HG03469 (cell line): ENCODE data around the gene NYAP2.

ENCODE experiments used
- ATAC-seq: cut with Tn5 transposase; IDR thresholded peaks from one replicate; pipeline ENCODE4 v1.9.1; 2021; ENCODE audit warnings: mild to moderate bottlenecking, moderate library complexity, moderate number of reproducible peaks; ENCODE audit not compliant: unreplicated experiment

Gene NYAP2

GRCh38 chr2:225614915-225615314, 215.4 kb downstream of the NYAP2 start:
- no peak for ATAC-seq

- no peak for ATAC-seq
Measured at GRCh38 chr2:225615514-225615913, 216.0 kb downstream of the NYAP2 start.

- ATAC-seq: no peak
Measured at GRCh38 chr2:225616372-225616771, 216.9 kb downstream of the NYAP2 start.

GRCh38 chr2:225616848-225617247, 217.3 kb downstream of the NYAP2 start:
- ATAC-seq: no peak

- no peak for ATAC-seq
Measured at GRCh38 chr2:225620227-225620626, 220.7 kb downstream of the NYAP2 start.

- ATAC-seq: no peak
Measured at GRCh38 chr2:225630824-225631533, 231.5 kb downstream of the NYAP2 start.

GRCh38 chr2:225632351-225632750, 232.8 kb downstream of the NYAP2 start:
- no peak for ATAC-seq

- no peak for ATAC-seq
Measured at GRCh38 chr2:225636558-225636957, 237.0 kb downstream of the NYAP2 start.

- no peak for ATAC-seq
Measured at GRCh38 chr2:225637259-225637658, 237.7 kb downstream of the NYAP2 start.

GRCh38 chr2:225640550-225640949, 241.0 kb downstream of the NYAP2 start:
- no peak for ATAC-seq

GRCh38 chr2:225649274-225649673, 249.8 kb downstream of the NYAP2 start:
- ATAC-seq: no peak

- no peak for ATAC-seq
Measured at GRCh38 chr2:225650041-225650440, 250.5 kb downstream of the NYAP2 start.

GRCh38 chr2:225660262-225661131, 261.0 kb downstream of the NYAP2 start:
- peak; percentile 82 for ATAC-seq

GRCh38 chr2:225662101-225662500, 262.6 kb downstream of the NYAP2 start:
- ATAC-seq: no peak

GRCh38 chr2:225667445-225667844, 267.9 kb downstream of the NYAP2 start:
- ATAC-seq: no peak

- ATAC-seq: peak; percentile 87
Measured at GRCh38 chr2:225668606-225669266, 269.2 kb downstream of the NYAP2 start.

GRCh38 chr2:225670111-225670974, 270.8 kb downstream of the NYAP2 start:
- ATAC-seq: no peak

- ATAC-seq: no peak
Measured at GRCh38 chr2:225678792-225679191, 279.3 kb downstream of the NYAP2 start.

- ATAC-seq: no peak
Measured at GRCh38 chr2:225683258-225683657, 283.7 kb downstream of the NYAP2 start.

GRCh38 chr2:225690153-225690552, 290.6 kb downstream of the NYAP2 start:
- no peak for ATAC-seq

GRCh38 chr2:225691711-225692110, 292.2 kb downstream of the NYAP2 start:
- ATAC-seq: no peak
